AG04450 (cell line): ENCODE measurements around the gene TTC5. TPM values are rescaled to one million over a fixed set of nuclear protein-coding genes. Genes with fewer than 3 reads are reported as not detected.

Experiments
- CTCF ChIA-PET: fragments of 300-600, 350-600 bp; formaldehyde crosslinking; extraction: SDS; loops from one replicate; lab custom pipeline; 2022; ENCODE audit warnings: antibody characterized with exemption, inconsistent platforms; lab: Charles Lee
- POLR2A ChIA-PET: fragments of 350-600 bp; formaldehyde crosslinking; extraction: SDS; loops from one replicate; lab custom pipeline; 2021; ENCODE audit warnings: antibody characterized with exemption, inconsistent platforms; lab: Yijun Ruan, JAX
- DNase-seq: peaks from one replicate; pipeline ENCODE4 v3.0.0-alpha.2; 2011; ENCODE audit warnings: low read depth, low spot score
- H3K27ac ChIP-seq: one replicate; pipeline ENCODE4 v1.5.1; 2012; ENCODE audit warnings: low read depth, low read length, control low read depth
- H3K27me3 ChIP-seq: one replicate; pipeline ENCODE4 v1.6.0; 2012; ENCODE audit warnings: low read length; ENCODE audit not compliant: control insufficient read depth, insufficient read depth
- H3K4me3 ChIP-seq: 2 replicates; pipeline ENCODE4 v1.5.1; 2011; ENCODE audit warnings: mild to moderate bottlenecking, low read depth, low read length, control low read depth
- H3K9me3 ChIP-seq: 2 replicates; pipeline ENCODE4 v1.5.1; 2012; ENCODE audit warnings: low read length; ENCODE audit not compliant: control insufficient read depth, insufficient read depth
- polyA plus RNA-seq: library from polyadenylated mRNA; depleted of rRNA; stranded (reverse); fragments of >200 nt; gene quantifications from 2 replicates; pipeline ENCODE4 v1.2.3, GENCODE V29; 2011
- TF ChIP-seq, protein P1 (sequence below): IDR thresholded peaks from 2 replicates; pipeline ENCODE4 v1.5.1; 2011; ENCODE audit warnings: low read depth, low read length, control low read depth, inconsistent platforms

TTC5 gene
- polyA plus RNA-seq, 1 experiment: 23.5 TPM

DNA sequence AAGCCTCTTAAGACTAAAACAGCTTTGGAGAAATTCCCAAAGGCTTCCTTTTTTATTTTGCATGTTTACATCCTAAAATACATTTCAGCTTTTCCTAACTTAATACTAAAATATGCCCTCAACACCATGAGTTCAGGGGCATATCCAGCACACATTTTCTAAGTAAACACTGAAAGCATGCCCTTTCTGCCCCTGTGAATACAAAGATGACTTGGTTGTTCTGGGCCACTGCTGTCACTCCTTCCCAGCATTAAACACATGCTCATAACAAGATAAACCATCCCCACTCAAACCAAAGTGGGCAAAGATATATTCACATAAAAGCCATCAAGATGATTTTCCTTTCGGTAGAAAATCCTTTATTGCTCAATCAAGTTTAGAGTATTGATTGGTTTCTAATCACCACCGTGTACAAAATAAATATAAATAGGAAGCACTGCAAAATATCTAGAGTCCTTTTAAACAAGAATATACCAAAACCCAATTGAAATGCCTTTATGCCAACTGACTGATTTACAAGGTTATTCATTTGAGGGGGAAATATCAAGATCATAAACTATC is 25.4 kb upstream of the TTC5 start:
- Histone ChIP-seq H3K4me3 (no peak overlapping the region), H3K27me3 (no peaks in the 10 kb centered on the region), H3K9me3 (no peaks in the 10 kb centered on the region), H3K27ac (no peak overlapping the region)
- no peak for DNase-seq
- ChIA-PET CTCF (interaction anchor here (0.6 to 8.9 kb wide), 4 partner anchors 10 to 282 kb away, joined by 4 to 158 read pairs (median 8); partner anchors contain the start of gene PARP2), POLR2A (no interaction called here)
- TF ChIP-seq, protein P1, sequence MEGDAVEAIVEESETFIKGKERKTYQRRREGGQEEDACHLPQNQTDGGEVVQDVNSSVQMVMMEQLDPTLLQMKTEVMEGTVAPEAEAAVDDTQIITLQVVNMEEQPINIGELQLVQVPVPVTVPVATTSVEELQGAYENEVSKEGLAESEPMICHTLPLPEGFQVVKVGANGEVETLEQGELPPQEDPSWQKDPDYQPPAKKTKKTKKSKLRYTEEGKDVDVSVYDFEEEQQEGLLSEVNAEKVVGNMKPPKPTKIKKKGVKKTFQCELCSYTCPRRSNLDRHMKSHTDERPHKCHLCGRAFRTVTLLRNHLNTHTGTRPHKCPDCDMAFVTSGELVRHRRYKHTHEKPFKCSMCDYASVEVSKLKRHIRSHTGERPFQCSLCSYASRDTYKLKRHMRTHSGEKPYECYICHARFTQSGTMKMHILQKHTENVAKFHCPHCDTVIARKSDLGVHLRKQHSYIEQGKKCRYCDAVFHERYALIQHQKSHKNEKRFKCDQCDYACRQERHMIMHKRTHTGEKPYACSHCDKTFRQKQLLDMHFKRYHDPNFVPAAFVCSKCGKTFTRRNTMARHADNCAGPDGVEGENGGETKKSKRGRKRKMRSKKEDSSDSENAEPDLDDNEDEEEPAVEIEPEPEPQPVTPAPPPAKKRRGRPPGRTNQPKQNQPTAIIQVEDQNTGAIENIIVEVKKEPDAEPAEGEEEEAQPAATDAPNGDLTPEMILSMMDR: no peak

DNA sequence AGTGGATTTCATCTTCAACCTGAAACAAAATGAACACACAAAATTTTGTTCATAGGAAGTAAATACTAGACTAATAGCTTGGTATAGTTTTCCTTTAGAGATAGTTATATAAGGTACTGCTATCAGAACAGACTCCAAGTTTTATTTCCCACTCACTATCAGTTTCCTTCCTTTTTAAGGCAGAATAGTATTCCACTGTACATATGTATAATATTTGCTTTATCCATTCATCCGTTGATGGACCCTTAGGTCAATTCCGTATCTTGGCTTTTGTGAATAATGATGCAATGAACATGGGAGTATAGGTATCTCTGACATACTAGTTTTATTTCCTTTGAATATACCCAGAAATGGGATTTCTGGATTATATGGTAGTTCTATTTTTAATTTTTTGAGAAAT is 23.6 kb upstream of the TTC5 start:
- ChIA-PET CTCF (interaction anchor here (1.0 to 8.9 kb wide), 7 partner anchors 11 to 361 kb away, joined by 3 to 158 read pairs (median 23); partner anchors contain the start of genes PARP2 and TTC5), POLR2A (interaction anchor here (1.8 kb wide), 1 partner anchor 14 kb away, joined by 6 read pairs; the partner anchor contains the start of gene PARP2)
- Histone ChIP-seq H3K9me3 (no peaks in the 10 kb centered on the region), H3K27ac (no peak overlapping the region), H3K27me3 (no peaks in the 10 kb centered on the region), H3K4me3 (no peak overlapping the region)
- TF ChIP-seq, protein P1: no peak
- no peak for DNase-seq

DNA sequence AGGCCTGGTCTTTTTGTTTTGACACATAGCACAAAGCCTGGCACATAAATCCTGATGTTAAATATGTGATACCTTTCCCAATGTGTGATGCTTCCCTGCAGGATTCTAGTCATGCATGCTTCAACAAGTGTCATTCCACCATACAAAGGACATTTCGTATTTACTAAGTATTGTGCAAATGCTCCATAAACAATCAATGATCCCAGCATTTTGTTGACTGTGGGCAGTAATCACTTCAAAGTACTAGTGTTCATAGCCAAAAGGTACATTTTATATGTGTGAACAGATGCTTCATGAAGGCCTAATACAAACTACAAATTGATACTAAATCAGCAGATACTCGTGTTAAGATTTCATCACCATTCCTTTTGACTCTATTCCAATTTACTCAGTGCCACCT is 23.0 kb upstream of the TTC5 start:
- no peak for DNase-seq
- H3K27ac ChIP-seq: no peak overlapping the region
- no peak overlapping the region for H3K4me3 ChIP-seq
- CTCF ChIA-PET: interaction anchor here (1.0 to 8.9 kb wide), 11 partner anchors 11 to 362 kb away, joined by 3 to 158 read pairs (median 26); partner anchors contain the start of genes PARP2 and TTC5
- no peaks in the 10 kb centered on the region for H3K9me3 ChIP-seq
- POLR2A ChIA-PET: interaction anchor here (1.8 to 2.6 kb wide), 2 partner anchors 14 to 15 kb away, joined by 6 to 11 read pairs; partner anchors contain the start of gene PARP2
- TF ChIP-seq, protein P1: no peak
- no peaks in the 10 kb centered on the region for H3K27me3 ChIP-seq

DNA sequence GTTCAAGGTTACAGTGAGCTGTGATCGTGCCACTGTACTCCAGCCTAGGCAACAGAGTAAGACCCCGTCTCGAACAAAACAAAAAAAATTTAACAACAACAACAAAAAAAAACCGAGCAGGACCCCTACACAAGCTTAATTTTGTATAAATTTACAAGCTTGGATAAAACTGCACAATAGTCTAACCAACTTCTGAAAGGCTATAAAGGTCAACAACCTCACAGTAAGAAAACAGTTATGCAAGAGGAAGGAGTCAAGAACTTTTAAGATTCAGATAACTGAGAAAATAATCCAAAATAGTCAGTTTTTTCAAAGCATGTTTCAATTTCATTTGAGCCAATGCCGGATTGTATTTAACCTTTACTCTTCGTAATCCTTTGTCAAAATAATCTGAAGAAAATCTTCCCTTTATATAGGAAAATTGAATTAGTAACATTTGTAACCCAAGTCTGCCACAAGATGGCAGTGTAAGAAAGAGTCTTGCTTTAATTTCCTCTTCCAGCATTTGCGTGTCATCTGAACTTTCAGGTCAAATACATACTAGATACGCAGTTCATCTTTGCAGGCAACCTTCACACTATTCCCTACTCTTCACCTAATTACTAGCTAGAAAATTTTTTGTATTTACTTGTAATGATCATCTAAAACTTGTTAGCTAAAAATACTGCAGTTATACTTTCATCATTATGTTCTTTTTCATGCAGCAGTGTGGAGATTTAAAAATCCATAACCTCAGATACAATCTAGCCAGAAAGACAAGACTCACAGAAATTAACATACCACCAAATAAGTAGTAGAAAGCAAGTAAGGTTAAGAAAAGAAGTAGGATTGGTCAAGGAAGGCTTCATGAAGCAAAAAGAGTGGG is 21.5 kb upstream of the TTC5 start:
- TF ChIP-seq, protein P1: peak; percentile 72
- Histone ChIP-seq H3K27me3 (no peaks in the 10 kb centered on the region), H3K9me3 (no peaks in the 10 kb centered on the region), H3K27ac (no peak overlapping the region), H3K4me3 (no peak overlapping the region)
- ChIA-PET CTCF (interaction anchor here (0.6 to 8.9 kb wide), 35 partner anchors 8 to 678 kb away, joined by 3 to 158 read pairs (median 4); partner anchors contain the start of genes ANG, PARP2, PNP and TTC5), POLR2A (interaction anchor here (2.6 kb wide), 1 partner anchor 16 kb away, joined by 11 read pairs; the partner anchor contains the start of gene PARP2)
- peak; percentile 54 for DNase-seq
